Kidney epithelial cell (primary cell): ENCODE data around the gene CDH23. TPM values are rescaled to one million over a fixed set of nuclear protein-coding genes. Genes with fewer than 3 reads are reported as not detected.

ENCODE experiments used
- DNase-seq: peaks from one replicate; pipeline ENCODE4 v3.0.0-alpha.2; 2010; ENCODE audit warnings: low read depth
- H3K27me3 ChIP-seq: 2 replicates; pipeline ENCODE4 v1.6.0; 2011; ENCODE audit warnings: low read length; ENCODE audit not compliant: control insufficient read depth, insufficient read depth
- H3K36me3 ChIP-seq: 2 replicates; pipeline ENCODE4 v1.5.1; 2011; ENCODE audit warnings: low read length; ENCODE audit not compliant: control insufficient read depth, insufficient read depth
- H3K4me3 ChIP-seq: 2 replicates; pipeline ENCODE4 v1.5.1; 2011; ENCODE audit warnings: low read depth, mild to moderate bottlenecking, control low read depth, low read length
- total RNA-seq: library from RNA; depleted of rRNA; stranded (reverse); fragments of >200 nt; gene quantifications from 2 replicates; pipeline ENCODE4 v1.2.3, GENCODE V29; 2015
- TF ChIP-seq, protein P1 (sequence below): IDR thresholded peaks from 2 replicates; pipeline ENCODE4 v1.5.1; 2011; ENCODE audit warnings: mild to moderate bottlenecking, moderate library complexity, low read length, control low read depth, inconsistent platforms; ENCODE audit not compliant: insufficient read depth, poor library complexity, severe bottlenecking

The CDH23 gene
- total RNA-seq, 1 donor from 2014 or later = 0.04 TPM

DNA sequence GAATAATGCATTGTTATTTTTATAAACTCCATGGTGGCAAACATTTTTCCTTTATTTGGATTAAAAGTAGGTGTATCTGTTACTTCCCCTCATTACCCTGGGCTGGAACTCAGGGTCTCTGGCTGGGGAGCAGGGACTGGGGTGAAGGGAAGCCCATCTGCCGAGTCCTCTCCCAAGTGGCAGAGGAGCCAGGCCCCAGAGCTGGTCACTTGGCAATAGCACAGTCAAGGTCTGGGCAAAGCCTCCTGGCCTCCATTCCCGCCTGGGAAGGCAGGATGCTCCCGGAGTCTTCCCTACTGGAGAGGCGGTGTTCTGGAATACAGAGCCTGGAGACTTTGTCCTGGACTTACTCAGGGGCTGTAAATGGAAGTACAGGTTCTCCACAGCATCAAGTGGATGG lies 76.2 kb downstream of the CDH23 start:
- no peaks in the 10 kb centered on the region for H3K36me3 ChIP-seq
- no peak for DNase-seq
- TF ChIP-seq, protein P1, sequence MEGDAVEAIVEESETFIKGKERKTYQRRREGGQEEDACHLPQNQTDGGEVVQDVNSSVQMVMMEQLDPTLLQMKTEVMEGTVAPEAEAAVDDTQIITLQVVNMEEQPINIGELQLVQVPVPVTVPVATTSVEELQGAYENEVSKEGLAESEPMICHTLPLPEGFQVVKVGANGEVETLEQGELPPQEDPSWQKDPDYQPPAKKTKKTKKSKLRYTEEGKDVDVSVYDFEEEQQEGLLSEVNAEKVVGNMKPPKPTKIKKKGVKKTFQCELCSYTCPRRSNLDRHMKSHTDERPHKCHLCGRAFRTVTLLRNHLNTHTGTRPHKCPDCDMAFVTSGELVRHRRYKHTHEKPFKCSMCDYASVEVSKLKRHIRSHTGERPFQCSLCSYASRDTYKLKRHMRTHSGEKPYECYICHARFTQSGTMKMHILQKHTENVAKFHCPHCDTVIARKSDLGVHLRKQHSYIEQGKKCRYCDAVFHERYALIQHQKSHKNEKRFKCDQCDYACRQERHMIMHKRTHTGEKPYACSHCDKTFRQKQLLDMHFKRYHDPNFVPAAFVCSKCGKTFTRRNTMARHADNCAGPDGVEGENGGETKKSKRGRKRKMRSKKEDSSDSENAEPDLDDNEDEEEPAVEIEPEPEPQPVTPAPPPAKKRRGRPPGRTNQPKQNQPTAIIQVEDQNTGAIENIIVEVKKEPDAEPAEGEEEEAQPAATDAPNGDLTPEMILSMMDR = no peak
- peaks cover 38% of the 10 kb centered on the region for H3K27me3 ChIP-seq
- no peak overlapping the region for H3K4me3 ChIP-seq

DNA sequence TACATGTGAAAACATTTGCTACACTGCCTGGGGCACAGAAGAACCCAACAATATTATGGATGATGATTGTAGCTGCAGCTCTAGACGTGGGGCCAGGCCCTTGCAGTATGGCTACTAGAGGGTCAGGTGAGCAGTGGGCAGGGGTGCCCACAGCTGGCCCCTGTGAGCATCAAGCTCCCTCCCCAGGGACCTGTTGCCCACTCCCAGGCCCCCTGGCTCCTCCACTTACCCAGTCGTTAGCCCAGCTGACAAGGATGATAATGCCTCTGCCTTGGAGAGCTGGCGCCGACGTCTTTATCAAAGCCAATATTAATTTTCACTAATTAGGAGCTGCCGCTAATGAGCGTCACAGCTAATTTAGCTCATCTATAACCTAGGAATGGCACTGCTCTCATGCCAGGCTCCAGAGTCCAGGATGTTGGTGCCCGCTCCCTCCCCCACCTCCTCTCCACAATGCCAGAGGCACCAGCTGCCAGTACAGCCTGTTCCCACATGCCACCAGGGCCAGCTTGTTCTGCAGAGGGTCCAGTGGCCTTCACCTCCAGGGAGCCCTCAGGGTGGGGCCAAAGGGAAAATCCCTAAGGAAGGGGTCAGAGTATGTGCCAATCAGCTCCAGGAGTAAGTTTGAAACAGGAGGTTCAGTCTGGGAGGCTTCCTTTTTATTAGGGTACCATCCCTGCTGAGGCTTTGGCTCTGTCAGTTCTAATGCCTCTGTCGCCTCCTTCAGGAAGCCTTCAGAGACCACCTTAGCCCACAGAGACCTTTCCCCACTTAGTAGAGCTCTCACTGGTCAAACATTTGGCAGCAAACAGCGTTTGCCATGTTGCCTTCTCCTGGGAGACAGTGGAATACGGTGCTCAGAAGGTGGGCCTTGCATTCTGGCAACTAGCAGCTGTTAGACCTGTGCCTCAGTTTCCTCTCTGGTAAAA lies 77.2 kb downstream of the CDH23 start:
- TF ChIP-seq, protein P1 = no peak
- H3K27me3 ChIP-seq = peaks cover 31% of the 10 kb centered on the region
- no peak for DNase-seq
- no peak overlapping the region for H3K4me3 ChIP-seq
- no peaks in the 10 kb centered on the region for H3K36me3 ChIP-seq

DNA sequence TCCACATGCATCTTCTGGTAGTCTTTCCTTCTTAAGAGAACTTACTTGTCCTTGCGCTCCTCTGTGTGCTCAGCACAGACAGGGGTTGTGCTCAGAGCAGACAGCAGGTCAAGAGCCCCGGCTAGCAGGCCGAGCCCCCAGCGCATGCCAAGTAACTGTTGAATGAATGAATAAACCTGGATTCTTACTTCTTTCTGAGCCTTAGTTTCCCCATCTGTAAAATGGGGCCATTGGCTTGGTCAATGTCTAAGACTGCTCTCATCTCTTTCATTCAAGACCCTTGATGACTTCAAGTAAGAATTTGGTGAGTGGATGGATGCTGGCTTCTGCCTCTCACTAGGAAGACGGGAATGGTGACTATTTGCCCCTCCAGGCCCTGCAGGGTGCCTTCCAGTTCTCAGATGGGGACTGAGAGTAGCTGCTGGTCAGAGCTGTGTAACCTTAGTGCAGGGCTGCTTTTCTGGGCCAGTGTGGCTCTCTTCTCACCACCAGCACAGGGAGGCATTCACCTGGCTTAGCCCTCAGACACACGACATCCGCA lies 78.1 kb downstream of the CDH23 start:
- no peak overlapping the region for H3K4me3 ChIP-seq
- TF ChIP-seq, protein P1 = no peak
- no peak for DNase-seq
- H3K36me3 ChIP-seq = no peaks in the 10 kb centered on the region
- peaks cover 30% of the 10 kb centered on the region for H3K27me3 ChIP-seq

DNA sequence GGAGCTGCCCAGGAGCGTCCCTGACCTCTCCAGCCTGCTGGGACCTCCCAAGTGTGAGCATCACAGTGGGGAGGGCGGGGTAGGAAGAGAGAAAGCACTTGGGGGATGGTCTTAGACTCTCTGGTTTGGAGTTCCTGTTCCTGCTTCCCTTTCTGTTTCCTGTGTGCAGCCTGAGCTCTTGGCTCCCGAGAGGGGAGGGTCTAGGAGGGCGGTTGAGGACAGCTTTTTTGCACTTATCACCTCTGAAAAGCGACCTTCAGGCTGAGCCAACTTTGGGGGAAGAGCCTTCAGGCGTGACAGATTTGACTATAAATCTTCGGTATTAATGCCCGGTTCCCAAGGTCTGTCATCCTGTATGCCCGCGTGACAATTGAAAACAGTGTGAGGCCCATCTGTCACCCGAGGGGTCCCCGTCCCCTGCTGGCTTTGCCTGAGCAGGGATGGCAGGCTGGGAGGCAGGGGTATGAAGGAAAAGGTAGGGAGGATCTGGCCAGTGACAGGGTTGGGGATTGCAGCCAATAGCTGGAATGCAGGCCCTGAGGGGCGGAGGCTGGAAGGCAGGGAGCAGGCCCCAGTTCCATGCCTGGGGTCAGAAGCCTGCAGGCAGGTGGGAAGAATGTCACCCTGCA lies 78.6 kb downstream of the CDH23 start:
- peaks cover 30% of the 10 kb centered on the region for H3K27me3 ChIP-seq
- TF ChIP-seq, protein P1 = no peak
- DNase-seq = no peak
- H3K4me3 ChIP-seq = no peak overlapping the region
- no peaks in the 10 kb centered on the region for H3K36me3 ChIP-seq

DNA sequence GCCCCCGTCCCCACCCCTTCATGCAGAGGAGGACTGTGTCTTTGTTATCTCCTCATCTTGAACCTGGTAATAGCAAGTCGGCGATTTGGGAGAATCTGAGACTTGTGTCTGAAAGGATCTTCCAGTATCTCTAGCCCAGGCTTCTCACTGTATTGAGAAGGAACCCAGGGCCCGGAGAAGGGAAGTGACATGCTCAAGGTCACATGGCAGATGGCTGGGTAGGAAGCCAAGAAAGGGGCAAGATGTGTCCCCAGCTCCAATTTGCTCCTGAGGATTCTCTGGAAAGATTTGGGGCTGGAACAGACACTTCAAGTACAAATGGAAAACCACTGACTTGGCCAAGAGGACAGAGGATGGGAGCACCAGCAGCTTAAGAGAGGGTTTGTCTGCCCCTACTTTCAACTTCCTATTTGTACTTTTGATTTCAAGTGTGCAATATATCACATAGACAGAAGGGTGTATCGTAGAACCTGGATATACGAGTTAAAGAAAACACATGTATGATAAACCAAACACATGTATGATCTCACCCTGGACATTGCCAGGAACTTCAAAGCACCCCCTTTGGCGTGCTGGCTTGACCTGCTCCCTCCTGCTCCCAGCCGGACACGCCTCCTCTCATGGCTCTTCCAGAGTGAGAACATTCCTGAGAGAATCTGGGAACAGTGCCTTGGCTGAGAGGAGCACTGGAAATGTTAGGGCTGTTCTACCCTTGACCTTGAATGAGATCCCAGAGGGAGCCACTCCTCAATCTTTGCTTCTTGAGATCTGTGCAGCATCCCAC lies 79.7 kb downstream of the CDH23 start:
- TF ChIP-seq, protein P1 = no peak

More for the DNA sequence above, 79.7 kb downstream of the CDH23 start:
- Histone ChIP-seq H3K4me3 (no peak overlapping the region), H3K36me3 (no peaks in the 10 kb centered on the region), H3K27me3 (peaks cover 26% of the 10 kb centered on the region)
- DNase-seq = no peak
